ENCODE results near the gene SPCS2.

DNA sequence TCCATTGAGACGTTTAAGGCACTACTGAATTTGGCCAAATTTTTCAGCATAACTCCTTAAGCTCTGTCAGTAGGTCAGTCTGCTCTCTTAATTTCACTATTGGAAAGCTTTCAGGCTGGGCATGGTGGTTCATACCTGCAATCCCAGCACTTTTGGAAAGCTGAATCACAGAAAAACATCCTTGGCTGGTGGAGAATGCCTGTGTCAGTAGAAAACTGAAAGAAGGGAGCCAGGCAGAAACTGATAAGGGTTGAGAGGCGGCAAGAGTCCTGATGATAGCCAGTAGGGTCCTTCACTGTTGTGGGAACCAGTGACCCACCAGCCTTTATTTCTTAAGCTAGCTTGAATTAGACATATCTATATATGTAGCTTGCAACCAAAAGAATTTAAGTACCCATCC, 62.3 kb downstream of the SPCS2 start:
- TF ChIP-seq CTCF (IDR thresholded peaks at IDR 0.05) (no peak), RELA (CRISPR knock-in tag; IDR thresholded peaks at IDR 0.05; ENCODE audit: borderline replicate concordance) (no peak), ELF4 (CRISPR knock-in tag; IDR thresholded peaks at IDR 0.05; ENCODE audit: low read depth) (no peak), MLX (CRISPR knock-in tag; IDR thresholded peaks at IDR 0.05) (no peak), CREB1 (CRISPR knock-in tag; IDR thresholded peaks at IDR 0.05) (no peak), USF2 (CRISPR knock-in tag; IDR thresholded peaks at IDR 0.05) (no peak), ZNF263 (CRISPR knock-in tag; IDR thresholded peaks at IDR 0.05; ENCODE audit: low read depth) (no peak), STAT6 (CRISPR knock-in tag; conservative IDR thresholded peaks at IDR 0.05; ENCODE audit: low read depth) (no peak), SMAD3 (CRISPR knock-in tag; IDR thresholded peaks at IDR 0.05; ENCODE audit: borderline replicate concordance) (no peak), TEAD4 (CRISPR knock-in tag; IDR thresholded peaks at IDR 0.05) (no peak)
- TF ChIP-seq, protein P1, sequence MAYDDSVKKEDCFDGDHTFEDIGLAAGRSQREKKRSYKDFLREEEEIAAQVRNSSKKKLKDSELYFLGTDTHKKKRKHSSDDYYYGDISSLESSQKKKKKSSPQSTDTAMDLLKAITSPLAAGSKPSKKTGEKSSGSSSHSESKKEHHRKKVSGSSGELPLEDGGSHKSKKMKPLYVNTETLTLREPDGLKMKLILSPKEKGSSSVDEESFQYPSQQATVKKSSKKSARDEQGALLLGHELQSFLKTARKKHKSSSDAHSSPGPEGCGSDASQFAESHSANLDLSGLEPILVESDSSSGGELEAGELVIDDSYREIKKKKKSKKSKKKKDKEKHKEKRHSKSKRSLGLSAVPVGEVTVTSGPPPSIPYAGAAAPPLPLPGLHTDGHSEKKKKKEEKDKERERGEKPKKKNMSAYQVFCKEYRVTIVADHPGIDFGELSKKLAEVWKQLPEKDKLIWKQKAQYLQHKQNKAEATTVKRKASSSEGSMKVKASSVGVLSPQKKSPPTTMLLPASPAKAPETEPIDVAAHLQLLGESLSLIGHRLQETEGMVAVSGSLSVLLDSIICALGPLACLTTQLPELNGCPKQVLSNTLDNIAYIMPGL (CRISPR knock-in tag; IDR thresholded peaks at IDR 0.05), result no peak
- TF ChIP-seq, protein P2, sequence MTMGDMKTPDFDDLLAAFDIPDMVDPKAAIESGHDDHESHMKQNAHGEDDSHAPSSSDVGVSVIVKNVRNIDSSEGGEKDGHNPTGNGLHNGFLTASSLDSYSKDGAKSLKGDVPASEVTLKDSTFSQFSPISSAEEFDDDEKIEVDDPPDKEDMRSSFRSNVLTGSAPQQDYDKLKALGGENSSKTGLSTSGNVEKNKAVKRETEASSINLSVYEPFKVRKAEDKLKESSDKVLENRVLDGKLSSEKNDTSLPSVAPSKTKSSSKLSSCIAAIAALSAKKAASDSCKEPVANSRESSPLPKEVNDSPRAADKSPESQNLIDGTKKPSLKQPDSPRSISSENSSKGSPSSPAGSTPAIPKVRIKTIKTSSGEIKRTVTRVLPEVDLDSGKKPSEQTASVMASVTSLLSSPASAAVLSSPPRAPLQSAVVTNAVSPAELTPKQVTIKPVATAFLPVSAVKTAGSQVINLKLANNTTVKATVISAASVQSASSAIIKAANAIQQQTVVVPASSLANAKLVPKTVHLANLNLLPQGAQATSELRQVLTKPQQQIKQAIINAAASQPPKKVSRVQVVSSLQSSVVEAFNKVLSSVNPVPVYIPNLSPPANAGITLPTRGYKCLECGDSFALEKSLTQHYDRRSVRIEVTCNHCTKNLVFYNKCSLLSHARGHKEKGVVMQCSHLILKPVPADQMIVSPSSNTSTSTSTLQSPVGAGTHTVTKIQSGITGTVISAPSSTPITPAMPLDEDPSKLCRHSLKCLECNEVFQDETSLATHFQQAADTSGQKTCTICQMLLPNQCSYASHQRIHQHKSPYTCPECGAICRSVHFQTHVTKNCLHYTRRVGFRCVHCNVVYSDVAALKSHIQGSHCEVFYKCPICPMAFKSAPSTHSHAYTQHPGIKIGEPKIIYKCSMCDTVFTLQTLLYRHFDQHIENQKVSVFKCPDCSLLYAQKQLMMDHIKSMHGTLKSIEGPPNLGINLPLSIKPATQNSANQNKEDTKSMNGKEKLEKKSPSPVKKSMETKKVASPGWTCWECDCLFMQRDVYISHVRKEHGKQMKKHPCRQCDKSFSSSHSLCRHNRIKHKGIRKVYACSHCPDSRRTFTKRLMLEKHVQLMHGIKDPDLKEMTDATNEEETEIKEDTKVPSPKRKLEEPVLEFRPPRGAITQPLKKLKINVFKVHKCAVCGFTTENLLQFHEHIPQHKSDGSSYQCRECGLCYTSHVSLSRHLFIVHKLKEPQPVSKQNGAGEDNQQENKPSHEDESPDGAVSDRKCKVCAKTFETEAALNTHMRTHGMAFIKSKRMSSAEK (CRISPR knock-in tag; IDR thresholded peaks at IDR 0.05; ENCODE audit: borderline replicate concordance), result no peak
- TF ChIP-seq, protein P3, sequence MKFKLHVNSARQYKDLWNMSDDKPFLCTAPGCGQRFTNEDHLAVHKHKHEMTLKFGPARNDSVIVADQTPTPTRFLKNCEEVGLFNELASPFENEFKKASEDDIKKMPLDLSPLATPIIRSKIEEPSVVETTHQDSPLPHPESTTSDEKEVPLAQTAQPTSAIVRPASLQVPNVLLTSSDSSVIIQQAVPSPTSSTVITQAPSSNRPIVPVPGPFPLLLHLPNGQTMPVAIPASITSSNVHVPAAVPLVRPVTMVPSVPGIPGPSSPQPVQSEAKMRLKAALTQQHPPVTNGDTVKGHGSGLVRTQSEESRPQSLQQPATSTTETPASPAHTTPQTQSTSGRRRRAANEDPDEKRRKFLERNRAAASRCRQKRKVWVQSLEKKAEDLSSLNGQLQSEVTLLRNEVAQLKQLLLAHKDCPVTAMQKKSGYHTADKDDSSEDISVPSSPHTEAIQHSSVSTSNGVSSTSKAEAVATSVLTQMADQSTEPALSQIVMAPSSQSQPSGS (CRISPR knock-in tag; IDR thresholded peaks at IDR 0.05; ENCODE audit: borderline replicate concordance, low read depth), result no peak
- TF ChIP-seq, protein P4, sequence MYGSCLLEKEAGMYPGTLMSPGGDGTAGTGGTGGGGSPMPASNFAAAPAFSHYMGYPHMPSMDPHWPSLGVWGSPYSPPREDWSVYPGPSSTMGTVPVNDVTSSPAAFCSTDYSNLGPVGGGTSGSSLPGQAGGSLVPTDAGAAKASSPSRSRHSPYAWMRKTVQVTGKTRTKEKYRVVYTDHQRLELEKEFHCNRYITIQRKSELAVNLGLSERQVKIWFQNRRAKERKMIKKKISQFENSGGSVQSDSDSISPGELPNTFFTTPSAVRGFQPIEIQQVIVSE (CRISPR knock-in tag; IDR thresholded peaks at IDR 0.05; ENCODE audit: borderline replicate concordance), result no peak
